ENCODE data around the gene MEIS2.

Gene MEIS2

DNA sequence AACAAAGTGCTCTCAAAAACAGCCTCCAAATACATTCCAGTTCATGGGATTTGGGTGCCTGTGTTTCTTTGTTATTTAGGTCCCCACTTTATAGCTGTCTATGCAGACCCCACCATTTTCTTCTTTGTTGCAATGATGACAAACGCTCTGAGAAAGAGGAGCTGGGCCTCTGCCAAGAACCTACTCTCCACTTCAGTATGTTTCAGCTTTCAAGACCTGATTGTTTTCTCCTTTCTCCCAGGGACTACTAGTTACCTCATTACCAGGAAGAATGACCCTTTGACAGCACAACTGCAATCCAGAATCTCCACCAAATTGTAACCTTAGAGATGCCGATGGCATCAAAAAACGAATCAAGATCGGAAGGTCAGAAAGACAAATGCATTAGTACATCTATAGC lies 236.8 kb downstream of the MEIS2 start:
- DNase-seq: no peak

DNA sequence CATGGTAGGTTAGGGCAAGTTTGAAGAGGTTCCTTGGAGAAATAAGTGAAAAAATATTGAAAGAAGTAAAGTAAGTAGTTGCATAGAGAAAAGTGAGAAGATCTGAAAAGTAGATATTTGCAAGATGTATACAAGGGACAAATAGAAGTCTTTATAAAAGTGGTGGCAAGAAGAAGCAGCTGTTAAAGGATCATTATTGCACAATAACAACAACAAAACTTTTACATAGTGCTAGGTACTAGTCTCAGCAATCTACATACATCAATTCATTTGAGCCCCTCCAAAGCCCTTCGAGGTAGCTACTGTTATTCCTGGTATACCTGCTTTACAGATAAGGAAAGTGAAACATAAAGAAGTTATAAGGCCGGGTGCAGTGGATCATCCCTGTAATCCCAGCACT lies 239.6 kb downstream of the MEIS2 start:
- no peak for DNase-seq

DNA sequence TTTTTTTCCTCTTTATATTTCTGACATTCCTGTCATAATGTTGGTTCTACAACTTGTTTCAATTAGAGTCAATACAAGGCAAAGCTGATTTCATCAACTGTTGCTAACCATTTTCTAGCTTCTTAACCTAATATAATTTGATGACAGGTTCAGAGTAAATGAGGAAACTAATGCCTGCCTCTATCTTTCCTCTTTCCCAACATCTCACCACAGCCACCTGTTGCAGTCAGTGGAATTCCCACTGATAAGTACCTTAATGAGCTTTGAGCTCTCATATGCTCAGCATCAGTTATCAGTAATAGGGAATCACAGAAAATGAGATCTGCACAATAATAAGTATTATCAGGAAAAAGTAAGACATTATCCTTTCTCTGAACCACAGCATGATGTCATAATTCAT lies 241.9 kb downstream of the MEIS2 start:
- no peak for DNase-seq

DNA sequence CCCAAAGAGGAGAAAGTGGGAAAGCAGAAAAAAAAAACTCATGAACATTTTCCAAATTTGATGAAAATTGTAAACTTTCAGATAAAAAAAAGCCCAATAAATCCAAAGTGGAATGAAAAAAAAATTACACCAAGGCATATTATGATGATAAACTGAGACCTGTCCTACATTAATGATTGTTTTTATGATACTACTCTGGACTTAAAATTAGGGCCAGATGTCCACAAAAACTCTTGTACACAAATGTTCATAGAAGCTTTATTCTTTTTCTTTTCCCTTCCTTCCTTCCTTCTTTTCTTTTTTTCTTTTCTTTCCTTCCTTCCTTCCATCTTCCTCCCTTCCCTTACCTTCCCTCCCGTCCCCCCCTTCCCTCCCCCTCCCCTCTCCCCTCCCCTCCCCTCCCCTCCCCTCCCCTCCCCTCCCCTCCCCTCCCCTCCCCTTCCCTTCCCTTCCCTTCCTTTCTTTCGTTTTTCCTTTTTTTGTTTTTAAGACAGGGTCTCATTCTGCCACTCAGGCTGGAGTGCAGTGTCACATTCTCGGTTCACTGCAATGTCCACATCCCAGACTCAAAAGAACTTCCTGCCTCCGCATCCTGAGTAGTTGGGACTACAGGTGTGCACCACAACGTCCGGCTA lies 243.9 kb downstream of the MEIS2 start:
- DNase-seq: no peak

DNA sequence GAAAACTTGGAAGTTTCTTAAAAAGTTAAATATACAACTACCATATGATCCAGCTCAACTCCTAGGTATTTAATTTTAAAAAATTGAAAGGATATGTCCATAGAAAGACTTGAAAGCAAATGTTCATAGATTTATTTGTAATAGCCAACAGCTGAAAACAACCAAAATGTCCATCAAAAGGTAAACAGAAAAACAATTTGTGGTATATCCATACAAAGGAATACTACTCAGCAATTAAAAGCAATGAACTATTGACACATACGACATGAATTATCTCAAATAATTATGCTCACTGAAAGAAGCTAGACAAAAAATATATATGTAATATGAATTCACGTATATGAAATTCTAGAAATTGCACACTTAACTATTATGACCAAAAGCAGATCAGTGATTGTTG lies 249.5 kb downstream of the MEIS2 start:
- no peak for DNase-seq

DNA sequence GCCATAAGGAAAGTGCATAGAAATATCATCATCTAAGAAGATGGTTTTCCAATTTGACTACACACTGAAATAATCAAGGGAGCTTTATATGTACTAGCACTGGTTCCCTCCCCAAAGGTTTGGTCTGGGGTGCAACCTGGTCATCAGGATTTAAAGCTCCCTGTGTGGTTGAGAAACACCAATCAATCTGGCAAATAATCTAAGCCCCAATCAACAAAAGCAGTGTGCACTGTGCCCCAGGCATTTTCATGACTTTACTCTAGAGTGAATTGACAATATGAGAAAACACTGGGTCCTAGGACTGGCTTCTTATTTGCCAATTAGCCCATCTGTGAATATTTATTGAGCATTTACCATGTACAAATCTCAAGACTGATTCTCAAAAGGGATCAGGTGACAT lies 255.1 kb downstream of the MEIS2 start:
- no peak for DNase-seq

DNA sequence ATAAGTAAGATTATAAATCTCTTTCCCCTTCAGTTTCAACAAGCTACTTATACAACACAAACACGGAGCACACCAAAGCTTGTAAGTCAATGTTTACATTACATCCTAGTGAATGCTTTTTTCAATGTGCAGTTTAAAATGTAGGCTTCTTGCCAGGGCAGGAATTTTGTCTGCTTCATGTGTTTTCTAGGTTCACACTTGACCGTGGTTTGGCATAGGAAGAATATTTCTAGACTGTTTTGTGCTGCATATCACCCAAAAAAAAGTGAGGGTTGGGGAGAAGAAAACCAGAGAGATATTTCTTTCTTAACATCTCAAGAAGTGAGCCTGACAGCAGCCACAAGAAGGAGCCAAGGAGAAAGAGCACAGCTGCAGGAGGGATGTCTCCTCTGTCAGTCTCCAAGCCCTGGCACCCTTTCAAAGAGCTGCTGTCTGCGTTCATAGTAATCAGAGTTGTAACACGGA lies 255.8 kb downstream of the MEIS2 start:
- DNase-seq: peak; percentile 72

DNA sequence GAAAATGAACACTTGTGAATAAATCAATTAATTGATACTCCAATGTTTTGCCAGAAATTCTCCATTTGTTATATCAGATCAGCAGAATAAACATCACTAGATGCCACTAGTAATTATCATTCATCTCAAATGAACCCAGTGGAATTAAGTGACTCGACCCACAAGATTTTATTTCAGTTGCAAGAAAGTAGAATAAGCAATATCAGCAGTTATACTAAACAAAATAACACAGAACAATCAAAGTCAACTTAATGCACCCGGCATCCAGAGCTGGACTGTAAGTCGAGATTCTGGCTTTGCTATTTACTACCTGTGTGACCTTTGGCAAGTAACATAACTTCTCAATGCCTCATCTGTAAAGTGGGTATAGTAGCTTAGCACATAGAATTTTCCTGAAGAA lies 256.5 kb downstream of the MEIS2 start:
- no peak for DNase-seq

DNA sequence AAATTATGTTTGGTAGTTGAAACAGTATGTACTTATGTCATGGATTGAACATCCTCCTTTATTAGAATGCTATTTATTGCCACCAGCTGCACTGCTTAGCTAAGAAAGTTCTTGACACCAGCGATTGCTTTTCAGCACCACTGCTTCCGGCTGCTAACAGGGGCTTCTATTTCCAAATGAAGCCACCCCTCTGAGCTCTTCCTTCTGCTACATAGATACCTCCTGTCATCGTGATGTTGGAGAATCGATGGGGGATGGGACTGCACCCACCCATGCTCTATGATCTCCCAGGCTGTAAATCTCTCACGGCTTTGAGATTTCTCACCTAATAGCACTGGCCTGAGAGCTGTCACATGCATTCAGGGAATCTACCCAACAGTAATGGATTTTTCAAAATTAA lies 259.2 kb downstream of the MEIS2 start:
- DNase-seq: no peak
